Suprapubic skin (tissue), 4 donors: ENCODE data around the gene SIRPB2. TPM values are rescaled to one million over a fixed set of nuclear protein-coding genes. Genes with fewer than 3 reads are reported as not detected.

Source experiments
- DNase-seq, 2 donors: peaks; one replicate each; pipeline ENCODE4 v3.0.0-alpha.2; 2019; ENCODE audit warnings: low spot score in 2 of 2
- H3K27ac ChIP-seq: fragments of 200-600 bp; sonication (generic); one replicate; pipeline ENCODE4 v1.5.1; 2019
- H3K27me3 ChIP-seq: fragments of 200-600 bp; sonication (generic); one replicate; pipeline ENCODE4 v1.5.1; 2019
- H3K36me3 ChIP-seq: fragments of 200-600 bp; sonication (generic); one replicate; pipeline ENCODE4 v1.5.1; 2019
- H3K4me1 ChIP-seq: fragments of 200-600 bp; sonication (generic); one replicate; pipeline ENCODE4 v1.5.1; 2019
- H3K4me3 ChIP-seq: fragments of 200-600 bp; sonication (generic); one replicate; pipeline ENCODE4 v1.5.1; 2019; ENCODE audit warnings: mild to moderate bottlenecking
- H3K9me3 ChIP-seq: fragments of 200-600 bp; sonication (generic); one replicate; pipeline ENCODE4 v1.5.1; 2019
- CTCF ChIP-seq, 2 donors: fragments of 200-600 bp in 1 of 2; fragments of 450-650 bp in 1 of 2; sonication (generic) in 1 of 2; IDR thresholded peaks; one replicate each; pipeline ENCODE4 v1.5.1; 2016 to 2019; ENCODE audit warnings: antibody characterized with exemption in 2 of 2, mild to moderate bottlenecking in 1 of 2, moderate library complexity in 1 of 2
- EP300 ChIP-seq: sonication (generic); formaldehyde crosslinking; IDR thresholded peaks from one replicate; pipeline ENCODE4 v1.6.1; 2017; ENCODE audit warnings: antibody characterized with exemption
- POLR2A ChIP-seq, 2 donors: fragments of 450-650 bp; IDR thresholded peaks; one replicate each; pipeline ENCODE4 v1.6.1; 2017; ENCODE audit warnings: antibody characterized with exemption in 2 of 2, mild to moderate bottlenecking in 2 of 2, moderate library complexity in 2 of 2
- POLR2AphosphoS5 ChIP-seq, 3 donors: sonication (generic); formaldehyde crosslinking; IDR thresholded peaks; one replicate each; pipeline ENCODE4 v1.6.1; 2017; ENCODE audit warnings: antibody characterized with exemption in 3 of 3
- WGBS: methylation state at CpG from one replicate; pipeline ENCODE4 v1.1.5; 2018; 5-methylcytosine and 5-hydroxymethylcytosine counted together
- total RNA-seq, 4 donors: library from RNA; depleted of rRNA; stranded (reverse); fragments of >200 nt; gene quantifications; one replicate each; pipeline ENCODE4 v1.1.0, GENCODE V29; 2016

SIRPB2 gene
- total RNA-seq, 4 donors from 2014 or later, result 0.87 to 3.9 (median 1.3) TPM

GRCh38 chr20:1509237-1509636 is 18.0 kb upstream of the SIRPB2 start:
- no peak for DNase-seq
- no peaks in the 10 kb centered on the region for H3K4me1 ChIP-seq
- TF ChIP-seq POLR2AphosphoS5 (IDR thresholded peaks at IDR 0.05) (no peak), CTCF (IDR thresholded peaks at IDR 0.05) (peak in 1 of 2 donors; percentile 10), POLR2A (IDR thresholded peaks at IDR 0.05) (no peak)
- H3K4me3 ChIP-seq, result no peak overlapping the region
- 29% methylated on average over 9 of the region's 9 CpGs for WGBS
- H3K27me3 ChIP-seq, result peaks cover 9% of the 10 kb centered on the region
- H3K36me3 ChIP-seq, result no peaks in the 10 kb centered on the region
- H3K27ac ChIP-seq, result no peak overlapping the region
- no peaks in the 10 kb centered on the region for H3K9me3 ChIP-seq

- peaks cover 9% of the 10 kb centered on the region for H3K27me3 ChIP-seq
- H3K27ac ChIP-seq, result no peak overlapping the region
- DNase-seq, result no peak
- H3K4me1 ChIP-seq, result no peaks in the 10 kb centered on the region
- TF ChIP-seq POLR2AphosphoS5 (IDR thresholded peaks at IDR 0.05), result no peak
- no peak for TF ChIP-seq EP300
- no peak for TF ChIP-seq CTCF (IDR thresholded peaks at IDR 0.05)
- TF ChIP-seq POLR2A (IDR thresholded peaks at IDR 0.05), result no peak
- H3K36me3 ChIP-seq, result no peaks in the 10 kb centered on the region
- H3K4me3 ChIP-seq, result no peak overlapping the region
- H3K9me3 ChIP-seq, result no peaks in the 10 kb centered on the region
These were observed 17.4 kb upstream of the SIRPB2 start for GRCh38 chr20:1508574-1508973.

GRCh38 chr20:1507276-1507675 is 16.1 kb upstream of the SIRPB2 start:
- Histone ChIP-seq H3K9me3 (no peaks in the 10 kb centered on the region), H3K4me1 (peaks cover 4% of the 10 kb centered on the region), H3K4me3 (no peak overlapping the region), H3K27me3 (peaks cover 9% of the 10 kb centered on the region), H3K27ac (no peak overlapping the region), H3K36me3 (no peaks in the 10 kb centered on the region)
- 86% methylated on average over 3 of the region's 3 CpGs for WGBS
- TF ChIP-seq POLR2AphosphoS5 (IDR thresholded peaks at IDR 0.05), result no peak
- no peak for DNase-seq

- Histone ChIP-seq H3K4me3 (no peak overlapping the region), H3K27me3 (peaks cover 6% of the 10 kb centered on the region), H3K9me3 (no peaks in the 10 kb centered on the region), H3K4me1 (peaks cover 14% of the 10 kb centered on the region), H3K27ac (no peak overlapping the region), H3K36me3 (no peaks in the 10 kb centered on the region)
- DNase-seq, result no peak
- TF ChIP-seq POLR2AphosphoS5 (IDR thresholded peaks at IDR 0.05) (no peak), POLR2A (IDR thresholded peaks at IDR 0.05) (no peak), EP300 (no peak), CTCF (IDR thresholded peaks at IDR 0.05) (no peak)
- WGBS, result 100% methylated on average over 1 of the region's 1 CpG
These were observed 14.7 kb upstream of the SIRPB2 start for GRCh38 chr20:1505871-1506270.

- H3K4me3 ChIP-seq, result no peak overlapping the region
- no peak for TF ChIP-seq EP300
- no peak for TF ChIP-seq CTCF (IDR thresholded peaks at IDR 0.05)
- TF ChIP-seq POLR2A (IDR thresholded peaks at IDR 0.05), result no peak
- no peak for TF ChIP-seq POLR2AphosphoS5 (IDR thresholded peaks at IDR 0.05)
- no peaks in the 10 kb centered on the region for H3K9me3 ChIP-seq
- DNase-seq, result no peak
- WGBS, result 64% methylated on average over 3 of the region's 3 CpGs
- peaks cover 5% of the 10 kb centered on the region for H3K27me3 ChIP-seq
- no peaks in the 10 kb centered on the region for H3K36me3 ChIP-seq
- H3K4me1 ChIP-seq, result peaks cover 19% of the 10 kb centered on the region
- H3K27ac ChIP-seq, result no peak overlapping the region
These were observed 14.1 kb upstream of the SIRPB2 start for GRCh38 chr20:1505361-1505760.

- DNase-seq, result peak in 1 of 2 donors; percentile 72
These were observed 12.5 kb upstream of the SIRPB2 start for GRCh38 chr20:1503564-1504227.

More at GRCh38 chr20:1503564-1504227, 12.5 kb upstream of the SIRPB2 start:
- Histone ChIP-seq H3K4me1 (peaks cover 31% of the 10 kb centered on the region), H3K9me3 (no peaks in the 10 kb centered on the region), H3K36me3 (no peaks in the 10 kb centered on the region), H3K27ac (no peak overlapping the region), H3K27me3 (peaks cover 4% of the 10 kb centered on the region), H3K4me3 (no peak overlapping the region)
- TF ChIP-seq POLR2AphosphoS5 (IDR thresholded peaks at IDR 0.05), result peak in 1 of 3 donors; percentile 16
- no peak for TF ChIP-seq POLR2A (IDR thresholded peaks at IDR 0.05)
- no peak for TF ChIP-seq EP300
- peak; percentile 93 to 96 for TF ChIP-seq CTCF (IDR thresholded peaks at IDR 0.05)
- WGBS, result under 1% methylated on average over 8 of the region's 8 CpGs
